Measurements from ENCODE around the gene PDLIM5.
"Not testable (repeated sequence)": the region's sequence is repeated elsewhere in the genome, so short reads cannot be mapped to it uniquely, and the experiment has no call there.

Gene PDLIM5

GRCh38 chr4:94550851-94551250 lies 99.1 kb downstream of the PDLIM5 start:
- no peak for ATAC-seq
- TF ChIP-seq PPARA (CRISPR knock-in tag; IDR thresholded peaks at IDR 0.05; ENCODE audit: borderline replicate concordance) (no peak), GLIS3 (CRISPR knock-in tag; IDR thresholded peaks at IDR 0.05) (no peak), ZNF70 (CRISPR knock-in tag; IDR thresholded peaks at IDR 0.05) (no peak), ZC3H10 (CRISPR knock-in tag; IDR thresholded peaks at IDR 0.05) (no peak), ESRRG (CRISPR knock-in tag; IDR thresholded peaks at IDR 0.05) (no peak), ZNF8 (CRISPR knock-in tag; IDR thresholded peaks at IDR 0.05) (no peak), TCF4 (CRISPR knock-in tag; IDR thresholded peaks at IDR 0.05; ENCODE audit: borderline replicate concordance) (no peak), PATZ1 (CRISPR knock-in tag; IDR thresholded peaks at IDR 0.05; ENCODE audit: borderline replicate concordance) (no peak), ARNTL (CRISPR knock-in tag; IDR thresholded peaks at IDR 0.05; ENCODE audit: borderline replicate concordance, low read depth) (no peak), TOX (CRISPR knock-in tag; IDR thresholded peaks at IDR 0.05; ENCODE audit: borderline replicate concordance) (no peak), SNAI2 (CRISPR knock-in tag; IDR thresholded peaks at IDR 0.05) (no peak), ISL1 (CRISPR knock-in tag; IDR thresholded peaks at IDR 0.05) (no peak), OSR1 (CRISPR knock-in tag; IDR thresholded peaks at IDR 0.05) (no peak), CSDC2 (CRISPR knock-in tag; IDR thresholded peaks at IDR 0.05) (no peak), CREB5 (CRISPR knock-in tag; IDR thresholded peaks at IDR 0.05; ENCODE audit: low read depth) (no peak), RARB (CRISPR knock-in tag; IDR thresholded peaks at IDR 0.05) (no peak), ZFP3 (CRISPR knock-in tag; IDR thresholded peaks at IDR 0.05) (no peak), TSHZ2 (CRISPR knock-in tag; IDR thresholded peaks at IDR 0.05) (no peak)

GRCh38 chr4:94551643-94552564 lies 100.2 kb downstream of the PDLIM5 start:
- TF ChIP-seq ISL1 (CRISPR knock-in tag; IDR thresholded peaks at IDR 0.05) (peak; percentile 53), ZNF565 (CRISPR knock-in tag; conservative IDR thresholded peaks at IDR 0.05; ENCODE audit: low read depth) (no peak)
- no peak for ATAC-seq

- TF ChIP-seq ZNF8 (CRISPR knock-in tag; IDR thresholded peaks at IDR 0.05), result 0 out of 2 replicates have a peak, but pooled peaks have one; percentile 16
- ATAC-seq, result not testable (repeated sequence)
Measured at GRCh38 chr4:94556047-94556446, 104.3 kb downstream of the PDLIM5 start.

GRCh38 chr4:94557632-94558031 lies 105.9 kb downstream of the PDLIM5 start:
- ATAC-seq, result not testable (repeated sequence)

- ATAC-seq, result no peak
- TF ChIP-seq ISL1 (CRISPR knock-in tag; IDR thresholded peaks at IDR 0.05), result no peak
- TF ChIP-seq ESRRG (CRISPR knock-in tag; IDR thresholded peaks at IDR 0.05), result no peak
- no peak for TF ChIP-seq TSHZ2 (CRISPR knock-in tag; IDR thresholded peaks at IDR 0.05)
- no peak for TF ChIP-seq ZNF565 (CRISPR knock-in tag; conservative IDR thresholded peaks at IDR 0.05; ENCODE audit: low read depth)
- TF ChIP-seq RARB (CRISPR knock-in tag; IDR thresholded peaks at IDR 0.05), result no peak
- TF ChIP-seq ZC3H10 (CRISPR knock-in tag; IDR thresholded peaks at IDR 0.05), result no peak
- no peak for TF ChIP-seq SNAI2 (CRISPR knock-in tag; IDR thresholded peaks at IDR 0.05)
- TF ChIP-seq TOX (CRISPR knock-in tag; IDR thresholded peaks at IDR 0.05; ENCODE audit: borderline replicate concordance), result no peak
- no peak for TF ChIP-seq POU6F1 (CRISPR knock-in tag; IDR thresholded peaks at IDR 0.05; ENCODE audit: borderline replicate concordance, low read depth)
- TF ChIP-seq CSRNP3 (CRISPR knock-in tag; IDR thresholded peaks at IDR 0.05), result no peak
Measured at GRCh38 chr4:94558392-94558904, 106.7 kb downstream of the PDLIM5 start.

All from SK-N-SH treated with all-trans-retinoic acid at 6 μM for 48 hours (cell line).